Glomerular visceral epithelial cell (primary cell): ENCODE results near the gene AGXT.
A peak's percentile ranks its signal among the peaks of the same experiment; 100 is the strongest.

Experiments used
- DNase-seq: peaks from one replicate; pipeline ENCODE4 v3.0.0-alpha.2; 2016; ENCODE audit errors: extremely low spot score

AGXT gene

DNA sequence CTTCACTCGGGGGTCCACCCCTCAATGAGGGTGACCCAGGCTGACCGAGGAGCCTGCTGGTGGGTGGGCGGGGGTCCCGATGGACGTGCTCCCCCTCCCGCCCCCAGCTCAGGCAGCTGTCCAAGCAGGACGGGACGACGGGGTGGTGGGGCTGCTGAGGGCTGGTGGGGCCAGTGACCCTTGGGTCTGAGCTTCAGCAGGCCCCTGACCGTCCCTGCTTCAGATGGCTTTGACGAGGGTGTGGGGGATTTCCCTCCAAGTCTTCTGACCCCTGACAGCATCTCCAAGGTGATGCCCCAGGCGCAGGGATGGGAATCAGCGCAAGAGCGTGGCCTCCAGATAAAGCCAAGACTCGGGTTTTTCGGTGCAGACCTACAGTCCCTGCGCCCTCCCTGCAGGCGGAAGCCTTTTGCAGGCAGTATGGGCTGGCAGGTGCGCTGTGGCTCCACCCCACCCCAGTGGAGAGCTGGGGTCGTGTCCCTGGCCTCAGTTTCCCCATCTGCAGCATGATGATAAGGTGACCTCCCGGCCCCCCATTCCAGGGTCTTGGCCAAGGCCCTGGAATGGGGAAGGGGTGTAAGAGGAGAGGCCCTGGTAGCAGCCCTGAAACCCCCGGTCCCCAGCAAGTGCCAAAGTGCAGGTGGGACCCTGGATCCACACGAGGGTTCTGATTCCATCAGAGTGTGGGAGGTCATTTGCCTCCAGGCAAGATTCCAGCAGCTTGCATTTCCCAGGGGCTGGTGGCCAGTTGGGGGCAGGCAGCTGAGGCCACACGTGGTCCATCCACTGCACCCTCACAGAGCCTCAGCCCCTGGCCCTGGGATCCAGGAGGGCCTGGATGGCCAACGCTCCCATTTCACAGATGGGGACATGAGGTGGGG, 46.3 kb downstream of the AGXT start:
- no peak for DNase-seq

DNA sequence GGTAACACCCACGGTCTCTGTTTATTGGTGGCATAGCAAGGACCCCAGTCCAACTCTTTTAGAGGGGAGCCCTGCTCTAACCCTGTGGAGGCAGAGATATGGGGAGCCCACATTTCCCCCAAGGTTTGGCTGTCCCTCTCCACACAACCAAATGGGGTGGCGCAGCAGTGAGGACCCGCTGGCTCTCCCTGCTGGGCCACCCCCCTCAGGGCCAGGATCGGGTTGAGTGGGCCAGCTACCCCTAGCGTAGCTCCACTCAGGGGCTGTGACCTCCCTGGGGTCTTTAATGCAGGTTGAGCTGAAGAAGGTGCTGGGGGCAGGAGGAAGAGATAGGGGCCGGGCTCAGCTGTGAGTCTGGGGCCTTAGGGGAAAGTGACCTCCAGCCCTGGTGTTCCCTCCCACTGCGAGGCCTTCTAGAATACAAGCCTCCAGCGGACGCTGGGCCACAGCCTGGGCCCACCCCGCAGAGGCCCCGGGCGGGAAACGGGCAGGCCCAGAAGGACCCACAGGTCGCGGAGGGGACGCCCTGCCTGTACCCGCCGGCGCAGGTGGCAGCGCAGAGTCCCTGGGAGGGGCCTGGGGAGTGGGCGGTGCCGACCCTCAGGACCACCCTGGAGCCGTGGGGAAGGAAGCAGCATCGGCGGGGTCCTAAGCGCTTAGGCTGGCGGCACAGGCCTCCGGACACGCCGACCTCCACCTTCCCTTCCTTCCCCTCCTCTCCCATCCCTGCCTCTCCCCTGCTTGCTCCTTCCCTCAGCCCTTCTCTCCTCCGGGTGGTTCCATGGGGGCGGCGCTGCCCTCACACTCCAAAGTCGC, 47.1 kb downstream of the AGXT start:
- no peak for DNase-seq

DNA sequence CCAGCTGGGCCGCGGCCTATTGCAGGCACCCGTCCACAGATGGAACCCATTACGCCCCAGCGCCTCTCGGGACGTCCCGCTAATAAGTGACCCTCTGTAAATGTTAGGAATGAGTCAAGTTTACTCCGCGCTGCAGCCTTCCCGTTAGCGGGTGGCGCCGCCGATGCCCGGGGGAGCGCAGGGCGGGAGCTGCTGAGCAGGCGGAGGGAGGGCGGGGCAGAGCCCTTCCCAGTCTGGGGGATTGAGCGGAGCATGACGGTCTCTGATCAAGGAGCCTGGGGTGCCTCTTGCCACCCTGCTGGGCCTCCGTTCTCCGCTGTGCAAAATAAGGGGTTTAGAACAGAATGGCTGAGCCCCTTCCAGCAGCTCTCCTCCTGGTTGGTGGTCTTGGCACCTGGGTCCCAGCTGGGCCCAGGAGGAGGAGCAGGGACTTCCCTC, 48.0 kb downstream of the AGXT start:
- peak; percentile 76 for DNase-seq

DNA sequence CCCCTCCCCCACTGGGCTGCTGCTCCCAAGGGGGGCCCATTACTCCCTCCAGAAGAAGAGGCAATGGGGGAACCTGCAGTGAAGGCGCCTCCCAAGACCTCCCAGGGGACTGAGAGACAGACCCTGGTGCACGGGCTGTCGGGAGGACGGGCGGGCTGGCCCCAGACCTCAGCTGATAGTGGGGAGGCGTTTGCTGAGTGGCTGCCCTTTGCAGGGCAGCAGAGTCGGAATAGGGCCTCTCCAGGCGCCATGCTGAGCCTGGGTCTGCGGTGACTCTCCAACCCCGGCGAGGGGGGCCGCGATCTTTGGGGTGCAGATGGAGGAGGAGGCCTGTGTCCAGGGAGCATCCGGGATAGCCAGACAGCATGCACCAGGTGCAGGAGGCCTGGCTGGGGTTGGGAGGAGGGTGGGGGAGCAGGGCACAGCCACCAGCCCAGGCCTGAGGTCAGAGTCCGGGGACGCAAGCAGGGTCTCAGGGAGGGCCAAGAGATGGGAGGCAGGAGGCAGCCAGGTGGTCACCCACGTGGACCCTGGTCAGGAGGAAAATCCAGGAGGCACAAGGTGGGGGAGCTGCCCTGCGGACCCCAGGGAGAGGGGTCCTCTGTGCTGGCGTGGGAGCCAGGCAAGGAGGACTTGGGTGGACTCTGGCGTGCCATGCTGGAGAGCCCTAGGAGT, 48.5 kb downstream of the AGXT start:
- no peak for DNase-seq

DNA sequence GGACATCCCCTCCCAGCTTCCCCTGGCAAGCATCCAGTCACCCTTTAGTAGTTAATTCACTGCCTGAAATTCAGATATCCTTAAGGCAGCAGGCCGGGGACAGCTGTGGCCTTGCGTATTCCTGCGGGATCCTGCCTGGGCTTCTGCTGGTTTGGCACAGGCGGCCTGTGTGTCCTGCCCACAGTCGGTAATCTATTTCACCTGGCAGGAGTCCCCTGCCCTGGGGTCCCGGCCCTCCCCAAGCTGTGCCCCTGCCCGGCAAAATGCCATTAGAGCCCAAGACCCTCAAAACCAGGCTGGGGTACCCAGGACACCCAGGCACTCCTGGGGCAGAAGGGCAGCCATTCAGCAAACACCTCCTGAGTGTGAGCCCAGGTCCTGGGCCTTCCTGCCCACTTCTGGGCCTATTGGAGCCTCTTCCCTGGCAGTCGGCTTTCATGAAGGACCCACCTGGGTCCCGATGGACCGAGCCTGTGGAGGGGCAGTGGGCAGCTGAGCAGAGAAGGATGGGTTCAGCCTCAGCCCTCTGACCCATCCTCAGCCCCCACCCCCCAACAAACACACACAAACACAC, 49.1 kb downstream of the AGXT start:
- no peak for DNase-seq

DNA sequence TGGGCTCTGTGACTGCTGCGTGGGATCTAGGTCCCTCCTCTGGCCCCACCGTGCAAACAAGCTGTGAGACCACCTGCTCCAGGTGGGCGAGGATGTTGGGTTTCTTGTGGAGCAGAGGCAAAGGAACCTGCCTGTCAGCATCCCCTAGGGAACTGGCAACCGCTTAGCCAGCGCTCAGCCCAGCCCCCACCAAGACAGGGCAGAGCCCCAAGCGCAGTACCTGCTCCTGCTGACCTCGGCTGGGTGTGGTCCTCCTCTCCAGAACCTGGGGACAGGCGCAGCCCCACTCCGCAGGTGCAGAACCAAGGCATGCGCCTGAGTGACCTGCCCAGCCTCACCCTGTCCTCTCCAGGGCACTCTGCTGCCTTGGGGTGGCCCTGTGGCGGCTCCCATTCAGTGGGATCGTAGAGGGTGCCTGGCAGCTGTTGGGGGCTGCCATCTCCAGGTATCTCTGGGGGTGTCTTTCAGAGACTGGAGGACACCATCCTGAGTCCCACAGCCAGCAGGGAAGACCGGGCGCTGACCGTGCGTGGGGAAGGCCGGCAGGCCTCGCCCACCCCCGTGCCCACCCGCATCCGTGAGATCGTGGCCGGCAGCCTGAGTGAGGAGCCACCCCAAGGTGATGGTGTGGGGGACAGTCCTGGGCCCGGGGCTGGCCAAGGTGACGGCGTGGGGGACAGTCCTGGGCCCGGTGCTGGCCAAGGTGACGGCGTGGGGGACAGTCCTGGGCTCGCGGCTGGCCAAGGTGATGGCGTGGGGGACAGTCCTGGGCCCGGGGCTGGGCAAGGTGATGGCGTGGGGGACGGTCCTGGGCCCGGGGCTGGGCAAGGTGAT, 49.9 kb downstream of the AGXT start:
- no peak for DNase-seq

GRCh38 chr2:240919161-240919781, 50.6 kb downstream of the AGXT start:
- DNase-seq: no peak

DNA sequence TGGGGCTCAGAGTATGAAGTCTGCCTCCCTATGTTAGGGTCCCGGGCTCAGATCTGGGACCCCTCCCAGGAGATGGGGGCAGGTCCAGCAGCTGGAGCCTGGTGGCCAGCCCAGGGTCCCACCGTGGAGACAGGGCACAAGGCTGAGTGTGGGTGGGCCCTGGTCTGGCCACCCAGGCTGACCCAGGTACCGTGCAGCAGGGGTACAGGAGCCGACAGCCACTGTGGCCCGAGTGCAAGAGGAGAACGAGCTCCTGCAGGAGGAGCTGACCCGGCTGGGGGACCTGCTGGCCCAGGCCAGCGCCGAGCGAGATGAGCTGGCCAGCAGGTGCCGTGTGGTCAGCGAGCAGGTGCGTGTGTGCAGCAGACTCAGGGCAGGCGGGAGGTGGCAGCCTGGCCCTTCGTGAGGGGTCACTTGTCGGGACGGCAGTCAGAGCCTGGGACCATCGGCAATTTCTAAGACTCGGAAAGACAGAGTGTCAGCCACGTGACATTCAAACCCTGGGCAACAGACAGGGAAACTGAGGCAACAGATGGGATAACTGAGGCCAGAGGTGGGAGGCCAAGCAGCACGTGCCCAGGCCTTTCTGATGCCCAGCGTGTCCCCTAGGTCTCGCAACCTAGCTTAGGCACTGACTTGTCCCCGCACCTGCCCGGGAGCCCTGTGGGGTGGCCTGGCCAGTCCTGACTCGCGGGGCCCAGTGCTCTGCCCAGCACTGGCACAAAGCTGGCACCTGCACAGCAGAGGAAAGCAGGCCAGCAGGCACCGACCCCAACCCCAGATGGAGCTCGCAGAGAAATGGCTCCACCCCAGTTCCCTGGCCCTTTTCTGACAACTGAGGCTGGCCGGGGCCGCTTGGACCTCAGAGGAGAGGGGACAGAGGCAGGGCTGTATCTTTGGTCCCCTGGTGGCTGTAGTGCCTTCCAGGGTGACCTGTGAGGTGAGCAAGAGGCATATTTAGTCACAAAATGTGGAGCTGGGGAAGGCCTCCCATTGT, 51.5 kb downstream of the AGXT start:
- DNase-seq: no peak

DNA sequence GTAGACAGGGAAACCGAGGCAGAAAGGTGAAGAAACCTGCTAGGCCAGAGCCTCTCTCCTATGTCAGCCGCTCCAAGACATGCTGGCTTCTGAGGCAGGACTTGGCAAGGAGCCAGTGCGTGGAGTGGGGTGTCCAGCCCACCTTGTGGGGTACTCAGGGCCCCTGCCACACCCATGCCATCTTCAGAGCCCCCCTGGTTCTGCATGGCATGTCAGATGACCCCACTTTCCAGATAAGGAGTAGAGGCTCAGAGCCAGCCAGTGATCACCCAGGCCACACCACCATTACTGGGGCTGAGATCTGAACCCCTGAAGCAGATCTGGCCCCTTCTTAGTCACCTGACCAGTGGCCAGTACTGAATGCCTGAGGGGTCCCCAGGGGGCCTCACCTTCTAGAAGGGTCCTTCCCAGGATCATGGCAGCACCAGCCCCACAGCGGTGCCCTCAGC, 52.2 kb downstream of the AGXT start:
- DNase-seq: no peak

GRCh38 chr2:240921311-240921994, 52.8 kb downstream of the AGXT start:
- DNase-seq: peak; percentile 89

- DNase-seq: no peak
Measured at GRCh38 chr2:240921995-240922244, 53.3 kb downstream of the AGXT start.

DNA sequence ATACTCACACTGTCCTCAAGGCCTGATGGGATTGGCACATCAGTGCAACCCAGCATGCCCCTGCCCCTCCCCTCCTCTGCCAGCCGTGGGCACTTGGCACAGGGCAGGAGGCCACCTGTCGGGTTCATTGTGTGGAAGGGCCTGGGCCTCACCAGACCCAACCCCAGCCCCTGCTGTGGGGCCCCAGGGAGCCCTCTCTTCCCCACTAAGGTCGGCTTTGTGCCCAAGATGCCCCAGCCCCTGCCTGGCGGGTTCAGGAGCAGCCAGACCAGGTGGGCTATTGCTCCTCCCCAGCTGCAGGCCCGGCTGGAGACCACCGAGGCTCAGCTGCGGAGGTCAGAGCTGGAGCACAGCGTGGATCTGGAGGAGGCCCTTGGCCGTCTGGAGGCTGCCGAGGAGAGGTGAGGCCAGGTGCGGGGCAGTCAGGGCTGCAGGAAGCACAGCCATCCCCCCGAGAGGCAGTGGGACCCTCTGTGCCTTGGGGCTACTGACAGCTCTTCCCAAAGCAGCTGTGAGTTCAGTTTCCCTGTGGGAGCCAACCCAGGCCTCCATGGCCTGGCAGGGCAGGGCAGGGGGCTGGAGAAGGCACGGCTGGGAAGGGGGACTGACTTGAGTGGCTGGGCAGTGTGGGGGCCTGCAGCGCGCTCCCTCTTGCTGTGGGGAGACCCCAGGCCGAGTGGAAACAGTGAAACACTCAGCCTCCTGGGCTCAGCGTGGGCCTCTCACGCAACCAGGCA, 53.8 kb downstream of the AGXT start:
- no peak for DNase-seq

DNA sequence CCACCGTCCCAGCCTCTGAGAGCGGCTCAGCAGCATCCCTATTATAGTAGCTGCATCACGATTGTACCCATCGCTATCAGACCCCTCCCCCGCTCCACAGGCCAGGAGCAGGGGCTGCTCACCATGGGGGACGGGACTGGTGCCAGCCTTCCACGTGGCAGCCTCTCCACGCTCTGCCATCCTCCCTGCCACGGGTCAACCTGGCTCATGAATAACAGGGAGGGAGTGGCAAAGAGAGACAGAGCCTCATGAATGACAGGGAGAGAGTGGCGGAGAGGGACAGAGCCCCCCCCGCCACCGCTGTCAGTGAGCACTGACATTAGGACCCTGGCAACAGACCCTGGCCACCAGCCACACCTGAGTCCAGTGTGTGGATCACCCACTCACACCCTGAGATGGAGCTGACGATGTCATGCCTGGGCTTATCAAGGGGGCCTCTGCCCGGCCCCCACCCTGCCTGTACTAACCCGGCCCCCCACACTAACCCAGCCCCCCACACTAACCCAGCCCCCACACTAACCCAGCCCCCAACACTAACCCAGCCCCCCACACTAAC, 54.4 kb downstream of the AGXT start:
- DNase-seq: no peak

- no peak for DNase-seq
Measured at GRCh38 chr2:240925191-240925567, 56.6 kb downstream of the AGXT start.

DNA sequence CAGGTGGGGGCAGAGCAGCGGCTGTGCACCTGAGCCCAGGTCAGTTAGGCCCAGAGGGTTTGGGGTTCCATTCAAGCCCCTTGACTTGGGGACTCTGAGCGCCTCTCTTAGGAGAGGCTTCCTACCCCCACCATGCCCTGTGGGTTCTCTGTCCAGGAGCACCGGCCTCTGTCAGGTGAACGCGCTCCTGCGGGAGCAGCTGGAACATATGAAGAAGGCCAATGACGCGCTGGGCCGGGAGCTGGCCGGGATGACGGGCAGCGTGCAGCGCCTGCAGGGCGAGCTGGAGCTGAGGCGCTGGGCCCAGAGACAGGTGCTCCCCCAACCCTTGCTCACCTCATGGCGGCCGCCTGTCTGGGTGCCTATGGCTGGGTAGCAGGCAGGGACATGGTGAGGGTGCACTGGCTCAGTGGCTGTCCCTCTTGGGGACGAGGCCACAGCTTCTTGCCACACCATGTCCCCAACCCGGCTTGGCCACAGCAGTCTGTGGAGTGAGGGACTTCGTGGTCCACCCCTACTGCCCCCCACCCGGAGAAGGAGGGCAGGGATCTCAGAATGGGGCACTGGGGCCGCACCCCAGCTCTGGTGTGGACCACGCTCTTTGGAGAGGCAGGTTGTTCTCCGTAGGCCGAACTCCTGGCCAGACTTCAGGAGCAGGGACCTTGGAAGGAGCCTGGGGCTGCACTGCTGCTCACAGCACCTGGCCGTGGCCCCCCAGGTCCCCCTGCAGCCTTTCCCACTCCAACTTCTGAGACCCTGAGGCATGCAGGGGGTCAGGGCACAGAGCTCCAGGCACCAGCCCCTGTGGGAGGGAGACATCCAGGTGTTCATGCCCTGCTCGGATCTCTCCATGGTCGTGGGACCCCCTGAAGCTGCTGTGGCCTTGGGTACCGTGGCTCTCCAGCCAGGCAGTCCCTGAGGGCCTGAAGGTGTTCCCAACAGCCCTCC, 57.2 kb downstream of the AGXT start:
- no peak for DNase-seq

DNA sequence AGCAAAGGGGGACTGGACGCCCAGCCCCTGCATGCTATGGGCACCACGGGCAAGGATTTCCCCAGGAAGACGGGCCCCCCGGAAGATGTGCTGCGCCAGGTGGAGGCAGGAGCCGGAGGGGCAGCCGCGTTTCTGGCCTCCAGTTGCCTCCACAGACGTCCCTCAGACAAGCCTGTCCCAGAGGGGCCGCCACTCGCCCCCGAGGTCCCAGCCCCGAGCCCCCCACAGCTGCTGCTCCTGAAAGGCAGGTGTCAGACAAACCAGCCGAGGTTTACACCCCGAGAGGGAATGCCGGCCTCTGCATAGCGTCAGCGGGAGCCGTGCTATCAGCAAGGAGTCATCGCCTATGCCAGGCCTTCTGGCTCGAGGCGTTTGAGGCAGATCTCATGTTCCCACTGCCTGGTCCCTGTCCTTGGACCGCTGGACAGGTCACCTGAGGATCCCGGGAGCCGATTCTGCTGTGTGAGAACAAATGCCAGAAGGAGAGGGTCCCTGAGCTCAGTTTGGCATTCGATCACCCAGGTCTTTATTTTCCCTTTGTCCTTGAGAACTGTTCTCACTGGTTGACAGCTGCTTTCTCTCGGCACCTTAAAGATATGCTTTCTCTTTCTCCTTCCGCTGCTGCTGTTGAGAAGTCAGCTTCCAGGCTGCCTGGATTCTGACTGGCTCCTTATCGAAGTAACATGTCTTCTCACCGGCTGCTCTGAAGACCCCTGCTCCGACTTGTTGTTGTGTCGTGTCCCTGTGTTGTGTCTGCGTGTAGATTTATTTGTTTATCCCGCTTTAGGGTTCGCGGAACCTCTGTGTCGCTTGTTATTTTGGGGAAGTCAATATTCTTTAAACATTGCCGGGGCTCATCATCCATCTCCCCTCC, 58.1 kb downstream of the AGXT start:
- DNase-seq: no peak
